GM18517 (cell line): ENCODE results near the gene CPNE9.
A peak's percentile ranks its signal among the peaks of the same experiment; 100 is the strongest.

Experiments
- ATAC-seq: cut with Tn5 transposase; IDR thresholded peaks from one replicate; pipeline ENCODE4 v1.9.1; 2021; ENCODE audit warnings: mild to moderate bottlenecking, moderate library complexity; ENCODE audit not compliant: unreplicated experiment

Gene CPNE9

GRCh38 chr3:9743548-9743947 lies 39.9 kb downstream of the CPNE9 start:
- ATAC-seq = no peak

- no peak for ATAC-seq
These were observed 40.5 kb downstream of the CPNE9 start for GRCh38 chr3:9744162-9744561.

GRCh38 chr3:9745521-9745920 lies 41.9 kb downstream of the CPNE9 start:
- no peak for ATAC-seq

- no peak for ATAC-seq
These were observed 42.7 kb downstream of the CPNE9 start for GRCh38 chr3:9746330-9746729.

- no peak for ATAC-seq
These were observed 43.6 kb downstream of the CPNE9 start for GRCh38 chr3:9747267-9747666.

- ATAC-seq = no peak
These were observed 44.4 kb downstream of the CPNE9 start for GRCh38 chr3:9748031-9748430.

GRCh38 chr3:9749296-9749644 lies 45.6 kb downstream of the CPNE9 start:
- ATAC-seq = no peak

GRCh38 chr3:9749645-9750555 lies 46.3 kb downstream of the CPNE9 start, which contains the start of gene OGG1:
Gene OGG1, plus strand, starts transcription at chr3:9749952. Its CDS starts 335 bp downstream, at chr3:9750287.
- ATAC-seq = peak; percentile 80

GRCh38 chr3:9750556-9751411 lies 47.2 kb downstream of the CPNE9 start:
- no peak for ATAC-seq

GRCh38 chr3:9754678-9755077 lies 51.0 kb downstream of the CPNE9 start:
- ATAC-seq = no peak

- ATAC-seq = no peak
These were observed 53.8 kb downstream of the CPNE9 start for GRCh38 chr3:9757427-9757826.

GRCh38 chr3:9760779-9761505 lies 57.3 kb downstream of the CPNE9 start:
- no peak for ATAC-seq

GRCh38 chr3:9761919-9762318 lies 58.3 kb downstream of the CPNE9 start:
- no peak for ATAC-seq

GRCh38 chr3:9762871-9763270 lies 59.2 kb downstream of the CPNE9 start:
- no peak for ATAC-seq

- no peak for ATAC-seq
These were observed 62.2 kb downstream of the CPNE9 start for GRCh38 chr3:9765865-9766264.

- ATAC-seq = no peak
These were observed 63.8 kb downstream of the CPNE9 start for GRCh38 chr3:9767418-9767817.

GRCh38 chr3:9768141-9768775 lies 64.6 kb downstream of the CPNE9 start:
- ATAC-seq = no peak

- ATAC-seq = no peak
These were observed 65.4 kb downstream of the CPNE9 start for GRCh38 chr3:9769012-9769411.

- no peak for ATAC-seq
These were observed 66.0 kb downstream of the CPNE9 start, which contains the start of gene CAMK1 for GRCh38 chr3:9769426-9770275. Gene CAMK1, minus strand, starts transcription at chr3:9769947. Its CDS starts 2,198 bp downstream, at chr3:9767749.
